ENCODE data around the gene ACTMAP. TPM values are rescaled to one million over a fixed set of nuclear protein-coding genes. Genes with fewer than 3 reads are reported as not detected.

The ACTMAP gene
- total RNA-seq, 1 experiment from 2014 or later = 39.3 TPM

DNA sequence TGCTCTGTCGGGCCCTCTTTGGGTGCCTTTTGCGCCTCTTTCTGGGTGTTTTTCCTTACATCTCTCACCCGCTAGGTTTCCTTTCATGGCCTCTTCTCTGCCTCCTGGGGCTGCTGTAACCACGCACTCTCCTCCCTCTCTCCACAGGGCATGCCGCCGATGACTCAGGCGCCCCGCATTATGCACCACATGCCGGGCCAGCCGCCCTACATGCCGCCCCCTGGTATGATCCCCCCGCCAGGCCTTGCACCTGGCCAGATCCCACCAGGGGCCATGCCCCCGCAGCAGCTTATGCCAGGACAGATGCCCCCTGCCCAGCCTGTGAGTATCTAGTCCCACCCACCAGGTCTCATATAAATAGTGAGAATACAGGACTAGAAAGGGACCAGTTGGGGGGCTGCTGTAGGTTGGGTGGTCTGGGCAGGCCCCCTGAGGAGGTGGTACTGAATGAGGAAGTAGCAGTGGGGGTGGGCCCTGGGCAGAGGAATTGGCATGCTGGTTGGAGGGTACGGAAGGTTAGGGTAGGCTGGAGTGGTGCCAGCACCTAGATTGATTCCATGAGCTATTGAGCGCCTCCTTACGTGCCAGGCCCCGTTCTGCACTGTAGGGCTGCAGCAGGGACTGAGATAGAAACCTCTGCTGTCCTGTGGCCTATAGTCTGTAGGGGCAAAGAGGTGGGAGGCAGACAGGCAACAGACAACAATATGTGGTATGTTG, 12.6 kb upstream of the ACTMAP start:
- Histone ChIP-seq H3K27me3 (ENCODE audit: insufficient read depth, low read depth) (no peaks in the 10 kb centered on the region), H3K79me2 (ENCODE audit: low read depth) (peaks cover 12% of the 10 kb centered on the region; the same call in 1 of the 2 replicates), H3K36me3 (ENCODE audit: low read depth) (peaks cover 65% of the 10 kb centered on the region), H3K9me3 (ENCODE audit: insufficient read depth, low read depth) (no peaks in the 10 kb centered on the region), H3K4me3 (no peak overlapping the region), H3F3A (ENCODE audit: insufficient read depth, low read depth) (peaks cover 67% of the 10 kb centered on the region; the same call in 1 of the 2 replicates), H3K27ac (no peak overlapping the region), H3K4me2 (no peak overlapping the region), H3K9me2 (ENCODE audit: insufficient read depth) (no peaks in the 10 kb centered on the region), H4K20me1 (ENCODE audit: insufficient read depth) (peaks cover 69% of the 10 kb centered on the region), H2AFZ (no peak overlapping the region), H3K4me1 (replicated peaks; ENCODE audit: insufficient read depth) (no peaks in the 10 kb centered on the region)
- no peak for DNase-seq
- no peak for TF ChIP-seq EZH2 (IDR thresholded peaks at IDR 0.05; ENCODE audit: low read depth)
- TF ChIP-seq, protein P1, sequence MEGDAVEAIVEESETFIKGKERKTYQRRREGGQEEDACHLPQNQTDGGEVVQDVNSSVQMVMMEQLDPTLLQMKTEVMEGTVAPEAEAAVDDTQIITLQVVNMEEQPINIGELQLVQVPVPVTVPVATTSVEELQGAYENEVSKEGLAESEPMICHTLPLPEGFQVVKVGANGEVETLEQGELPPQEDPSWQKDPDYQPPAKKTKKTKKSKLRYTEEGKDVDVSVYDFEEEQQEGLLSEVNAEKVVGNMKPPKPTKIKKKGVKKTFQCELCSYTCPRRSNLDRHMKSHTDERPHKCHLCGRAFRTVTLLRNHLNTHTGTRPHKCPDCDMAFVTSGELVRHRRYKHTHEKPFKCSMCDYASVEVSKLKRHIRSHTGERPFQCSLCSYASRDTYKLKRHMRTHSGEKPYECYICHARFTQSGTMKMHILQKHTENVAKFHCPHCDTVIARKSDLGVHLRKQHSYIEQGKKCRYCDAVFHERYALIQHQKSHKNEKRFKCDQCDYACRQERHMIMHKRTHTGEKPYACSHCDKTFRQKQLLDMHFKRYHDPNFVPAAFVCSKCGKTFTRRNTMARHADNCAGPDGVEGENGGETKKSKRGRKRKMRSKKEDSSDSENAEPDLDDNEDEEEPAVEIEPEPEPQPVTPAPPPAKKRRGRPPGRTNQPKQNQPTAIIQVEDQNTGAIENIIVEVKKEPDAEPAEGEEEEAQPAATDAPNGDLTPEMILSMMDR (conservative IDR thresholded peaks at IDR 0.05) = no peak
- ChIA-PET POLR2A (ENCODE audit: unreplicated experiment) (no interaction called here), CTCF (no interaction called here)
- BruUV-seq (replicated peaks) = no TSS peak
- intact Hi-C loops (cut with micrococcal nuclease; ENCODE audit: unreplicated experiment) = no loop called here

DNA sequence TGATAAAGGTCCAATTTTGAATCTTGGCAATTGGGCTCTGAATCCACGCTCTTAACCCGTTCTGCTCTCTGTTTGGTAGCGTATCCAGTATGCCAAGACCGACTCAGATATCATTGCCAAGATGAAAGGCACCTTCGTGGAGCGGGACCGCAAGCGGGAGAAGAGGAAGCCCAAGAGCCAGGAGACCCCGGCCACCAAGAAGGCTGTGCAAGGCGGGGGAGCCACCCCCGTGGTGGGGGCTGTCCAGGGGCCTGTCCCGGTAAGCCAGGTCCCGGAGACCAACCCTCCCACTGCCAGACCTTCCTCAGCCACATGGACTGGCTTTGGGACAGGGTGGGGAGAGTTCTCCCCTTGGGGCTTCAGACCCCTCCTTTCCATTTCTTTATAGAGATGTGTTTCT, 9.1 kb upstream of the ACTMAP start:
- Histone ChIP-seq H3K9me2 (ENCODE audit: insufficient read depth) (no peaks in the 10 kb centered on the region), H3K4me2 (no peak overlapping the region), H3K79me2 (ENCODE audit: low read depth) (peaks cover 43% of the 10 kb centered on the region), H3K27me3 (ENCODE audit: insufficient read depth, low read depth) (no peaks in the 10 kb centered on the region), H4K20me1 (ENCODE audit: insufficient read depth) (peaks cover 93% of the 10 kb centered on the region), H3K4me1 (replicated peaks; ENCODE audit: insufficient read depth) (peaks cover 3% of the 10 kb centered on the region), H3K4me3 (no peak overlapping the region), H2AFZ (no peak overlapping the region), H3F3A (ENCODE audit: insufficient read depth, low read depth) (peaks cover 38% of the 10 kb centered on the region; the same call in 1 of the 2 replicates), H3K9me3 (ENCODE audit: insufficient read depth, low read depth) (no peaks in the 10 kb centered on the region), H3K36me3 (ENCODE audit: low read depth) (peaks cover 68% of the 10 kb centered on the region), H3K27ac (no peak overlapping the region)
- ChIA-PET CTCF (no interaction called here), POLR2A (ENCODE audit: unreplicated experiment) (no interaction called here)
- TF ChIP-seq EZH2 (IDR thresholded peaks at IDR 0.05; ENCODE audit: low read depth) = no peak
- TF ChIP-seq, protein P1 (conservative IDR thresholded peaks at IDR 0.05) = no peak
- no peak for DNase-seq
- BruUV-seq (replicated peaks) = no TSS peak
- intact Hi-C loops (cut with micrococcal nuclease; ENCODE audit: unreplicated experiment) = no loop called here

DNA sequence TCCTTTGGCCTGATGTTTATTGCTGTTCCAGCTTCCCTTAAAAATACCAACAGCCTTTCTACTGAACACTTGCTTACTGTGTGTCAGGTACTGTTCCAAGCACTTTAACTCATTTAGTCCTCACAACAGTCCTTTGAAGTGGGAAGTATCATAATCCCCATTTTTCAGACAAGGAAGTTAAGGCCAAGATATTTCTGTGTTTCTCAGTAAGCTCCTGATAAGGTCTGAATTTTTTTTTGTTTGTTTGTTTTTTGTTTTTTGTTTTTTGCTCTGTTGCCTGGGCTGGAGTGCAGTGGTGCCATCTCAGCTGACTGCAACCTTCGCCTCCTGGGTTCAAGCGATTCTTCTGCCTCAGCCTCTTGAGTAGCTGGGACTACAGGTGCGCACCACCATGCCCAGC, 8.2 kb upstream of the ACTMAP start:
- peaks cover 66% of the 10 kb centered on the region for H3K36me3 ChIP-seq (ENCODE audit: low read depth)
- POLR2A ChIA-PET (ENCODE audit: unreplicated experiment) = no interaction called here
- no peak overlapping the region for H3K4me3 ChIP-seq
- H3K4me2 ChIP-seq = no peak overlapping the region
- H3K9me3 ChIP-seq (ENCODE audit: insufficient read depth, low read depth) = no peaks in the 10 kb centered on the region
- BruUV-seq (replicated peaks) = no TSS peak
- no peaks in the 10 kb centered on the region for H3K9me2 ChIP-seq (ENCODE audit: insufficient read depth)
- peaks cover 91% of the 10 kb centered on the region for H4K20me1 ChIP-seq (ENCODE audit: insufficient read depth)
- intact Hi-C loops (cut with micrococcal nuclease; ENCODE audit: unreplicated experiment) = no loop called here
- no peak overlapping the region for H2AFZ ChIP-seq
- H3K4me1 ChIP-seq (replicated peaks; ENCODE audit: insufficient read depth) = peaks cover 12% of the 10 kb centered on the region
- no peaks in the 10 kb centered on the region for H3K27me3 ChIP-seq (ENCODE audit: insufficient read depth, low read depth)
- TF ChIP-seq, protein P1 (conservative IDR thresholded peaks at IDR 0.05) = no peak
- no peak for TF ChIP-seq EZH2 (IDR thresholded peaks at IDR 0.05; ENCODE audit: low read depth)
- CTCF ChIA-PET = no interaction called here
- peaks cover 29% of the 10 kb centered on the region; the same call in 1 of the 2 replicates for H3F3A ChIP-seq (ENCODE audit: insufficient read depth, low read depth)
- no peak overlapping the region for H3K27ac ChIP-seq
- DNase-seq = no peak
- peaks cover 52% of the 10 kb centered on the region for H3K79me2 ChIP-seq (ENCODE audit: low read depth)
